Kidney tubule cell (primary cell): ENCODE measurements around the gene HIF3A.
"Not testable (repeated sequence)": the region's sequence is repeated elsewhere in the genome, so short reads cannot be mapped to it uniquely, and the experiment has no call there.

Experiments used
- DNase-seq: peaks from one replicate; pipeline ENCODE4 v3.0.0-alpha.2; 2018; ENCODE audit warnings: low spot score

The HIF3A gene

DNA sequence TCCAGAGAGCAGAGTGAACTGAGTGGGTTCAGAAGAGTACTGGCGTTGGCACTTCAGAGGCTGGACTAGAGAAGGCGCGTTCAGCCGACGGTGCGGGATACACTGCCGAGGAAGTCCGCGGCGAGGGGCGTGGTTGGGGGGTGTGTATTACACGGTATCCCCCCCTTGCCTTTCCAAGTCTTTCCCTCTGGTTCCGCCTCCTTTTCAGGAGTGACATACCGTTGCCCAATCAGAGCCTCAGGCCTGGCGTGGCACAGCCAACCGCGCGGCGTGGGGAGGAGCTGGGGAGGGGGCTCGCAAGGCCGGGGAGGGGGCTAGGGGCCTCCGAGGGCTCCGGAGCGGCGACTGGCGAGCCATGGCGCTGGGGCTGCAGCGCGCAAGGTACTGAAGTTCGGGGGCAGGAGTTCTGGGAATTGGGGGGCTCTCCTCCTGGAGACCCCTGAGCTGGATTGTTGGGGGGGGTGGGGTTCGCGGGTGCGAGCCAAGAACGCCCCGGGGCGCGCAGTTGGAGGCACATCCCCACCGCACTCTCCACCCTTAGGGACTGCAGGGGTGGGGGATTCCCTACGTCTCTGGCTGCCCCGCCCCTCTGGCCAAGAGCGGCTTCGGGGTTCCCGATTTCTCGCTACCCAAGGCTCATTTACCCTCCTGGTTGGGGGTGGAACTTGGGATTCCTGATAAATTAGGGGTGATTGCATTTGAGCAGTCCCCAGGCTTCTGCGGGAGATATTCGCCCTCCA lies at the start of gene HIF3A:
TSS of gene HIF3A (plus strand) at position 321 of the 740 bp plus-strand sequence. CDS start at position 356, 35 bp downstream.
- DNase-seq: no peak

DNA sequence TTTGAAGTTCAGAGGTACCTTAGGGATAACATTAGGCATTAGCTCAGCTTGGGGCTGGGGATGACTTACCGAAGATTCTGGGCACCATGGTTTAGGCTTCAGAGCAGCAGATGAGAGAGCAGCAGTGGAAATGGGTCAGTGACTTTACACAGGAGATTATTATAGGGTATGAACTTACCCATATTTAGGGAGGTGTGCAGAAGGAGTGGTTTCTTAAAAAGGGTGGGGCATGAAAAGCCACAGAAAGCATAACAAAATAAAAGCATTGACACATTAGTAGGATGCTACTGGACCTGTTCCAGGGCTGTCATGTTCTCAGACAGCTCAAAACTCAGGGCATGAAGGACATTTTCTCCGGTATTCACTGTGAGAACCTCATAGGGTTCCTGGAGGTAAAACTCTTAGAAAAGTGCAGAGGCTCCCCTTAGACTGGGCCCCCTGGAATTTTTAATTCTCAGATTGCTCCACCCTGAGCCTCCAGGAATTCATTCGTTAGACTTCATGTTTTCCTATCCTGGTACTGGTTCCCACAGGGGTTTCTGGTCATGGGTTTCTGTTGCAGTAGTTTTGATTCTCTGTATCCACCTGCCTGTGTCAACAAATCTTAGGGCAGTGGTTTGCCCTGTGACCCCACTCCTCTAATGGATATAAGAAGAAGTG lies 46.6 kb upstream of the HIF3A start:
- DNase-seq: no peak

DNA sequence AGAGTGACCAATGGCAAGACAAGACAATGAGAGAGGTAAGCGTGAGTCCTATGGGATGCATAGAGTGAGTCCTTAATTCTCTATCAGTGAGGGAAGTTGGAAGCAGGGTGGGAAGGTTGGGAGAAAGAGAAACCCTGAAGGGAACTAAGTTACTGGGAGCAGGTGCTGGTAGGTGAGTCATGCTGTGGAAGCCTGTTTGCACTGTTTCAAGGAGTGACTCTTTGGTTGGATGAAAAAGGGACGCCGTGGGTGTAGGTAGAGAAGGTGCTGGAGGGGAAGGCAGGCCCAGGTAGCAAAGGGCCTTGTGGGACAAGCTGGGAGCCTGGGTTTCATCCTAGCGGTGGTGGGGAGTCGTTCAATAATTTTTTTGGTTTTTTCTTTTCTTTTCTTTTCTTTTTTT lies 45.4 kb upstream of the HIF3A start:
- DNase-seq: peak; percentile 23

DNA sequence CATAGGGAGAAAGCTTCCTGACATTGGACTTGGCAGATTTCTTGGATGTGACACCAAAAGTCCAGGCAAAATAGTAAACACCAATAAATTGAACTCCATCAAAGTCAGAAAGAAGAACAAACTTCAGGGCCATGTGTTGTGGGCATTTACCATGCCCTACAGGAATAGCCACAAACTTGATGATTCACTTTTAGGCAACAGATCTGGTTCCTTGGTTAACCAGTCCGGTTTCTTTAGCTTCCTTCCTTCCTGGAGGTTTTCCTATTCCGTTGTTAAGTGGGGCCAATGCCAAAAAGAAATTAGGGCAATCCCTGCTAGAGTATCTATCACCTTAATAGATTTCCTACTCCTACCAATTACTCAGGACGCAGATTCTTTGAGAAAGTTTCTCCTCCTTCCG lies 42.1 kb upstream of the HIF3A start:
- no peak for DNase-seq

DNA sequence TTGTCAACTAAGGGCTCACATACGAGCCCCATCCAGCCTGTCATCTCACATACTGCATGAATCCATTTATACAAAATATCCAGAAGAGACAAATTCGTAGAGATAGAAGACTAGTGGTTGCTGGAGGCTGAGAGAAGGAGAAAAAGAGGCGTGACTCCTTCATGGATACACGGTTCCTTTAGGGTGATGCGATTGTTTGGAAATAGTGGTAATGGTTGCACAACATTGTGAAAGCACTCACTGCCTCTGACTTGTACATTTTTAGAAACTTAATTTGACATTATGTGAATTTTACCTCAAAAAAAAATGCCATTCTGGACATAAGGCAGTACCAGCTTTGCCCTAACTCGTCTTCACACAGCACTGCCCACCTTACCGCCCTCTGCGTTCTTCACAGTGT lies 40.0 kb upstream of the HIF3A start:
- no peak for DNase-seq

DNA sequence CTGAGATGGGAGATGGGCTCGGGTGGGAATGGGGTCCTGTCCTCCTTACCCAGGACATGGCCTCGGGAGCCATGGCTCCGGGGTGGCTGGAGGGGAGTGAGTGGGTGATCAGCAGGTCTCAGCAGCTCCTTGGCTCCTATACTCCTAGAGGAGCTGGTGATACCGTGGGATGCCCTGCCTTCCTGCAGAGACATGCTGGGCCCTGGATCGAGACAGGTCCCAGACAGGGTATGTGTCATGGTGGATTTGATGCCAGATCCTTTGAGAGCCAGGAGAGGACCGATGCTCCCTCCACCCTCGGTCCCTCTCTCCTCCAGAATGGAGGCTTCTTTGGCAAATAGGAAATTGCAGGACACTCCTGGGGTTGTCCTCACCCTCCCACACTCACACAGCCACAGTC lies 35.3 kb upstream of the HIF3A start:
- DNase-seq: not testable (repeated sequence)

DNA sequence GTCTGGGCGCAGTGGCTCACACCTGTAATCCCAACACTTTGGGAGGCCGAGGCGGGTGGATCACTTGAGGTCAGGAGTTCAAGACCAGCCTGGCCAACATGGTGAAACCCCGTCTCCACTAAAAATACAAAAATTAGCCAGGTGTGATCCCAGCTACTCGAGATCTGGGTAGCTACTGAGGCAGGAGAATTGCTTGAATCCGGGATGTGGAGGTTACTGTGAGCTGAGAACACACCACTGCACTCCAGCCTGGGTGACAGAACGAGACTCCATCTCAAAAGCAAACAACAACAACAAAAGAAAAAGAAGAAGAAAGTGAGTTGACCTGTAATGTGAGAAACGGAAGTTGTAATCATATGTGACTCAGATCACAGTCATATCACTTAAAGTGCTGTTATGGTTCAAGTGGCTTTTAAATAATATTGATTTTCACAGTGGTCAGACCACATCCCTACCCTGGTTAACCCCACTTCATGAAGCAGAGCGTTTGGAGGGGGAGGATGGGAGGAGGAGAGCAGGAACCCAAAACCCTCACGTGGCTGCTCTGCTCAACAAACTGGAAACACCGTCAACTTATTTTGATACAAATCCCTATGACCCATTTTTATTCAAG lies 34.1 kb upstream of the HIF3A start:
- DNase-seq: peak; percentile 92

DNA sequence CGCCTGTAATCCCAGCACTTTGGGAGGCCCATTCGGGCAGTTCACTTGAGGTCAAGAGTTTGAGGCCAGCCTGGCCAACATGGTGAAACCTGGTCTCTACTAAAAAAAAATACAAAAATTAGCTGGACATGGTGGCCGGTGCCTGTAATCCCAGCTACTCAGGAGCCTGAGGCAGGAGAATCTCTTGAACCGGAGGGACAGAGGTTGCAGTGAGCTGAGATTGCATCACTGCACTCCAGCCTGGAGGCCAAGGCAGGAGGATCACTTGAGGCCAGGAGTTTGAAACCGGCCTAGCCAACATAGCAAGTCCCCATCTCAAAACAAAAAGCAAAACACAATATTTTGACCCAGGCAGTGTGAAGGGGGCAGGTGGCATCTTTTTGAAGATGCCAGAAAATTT lies 32.0 kb upstream of the HIF3A start:
- DNase-seq: not testable (repeated sequence)

DNA sequence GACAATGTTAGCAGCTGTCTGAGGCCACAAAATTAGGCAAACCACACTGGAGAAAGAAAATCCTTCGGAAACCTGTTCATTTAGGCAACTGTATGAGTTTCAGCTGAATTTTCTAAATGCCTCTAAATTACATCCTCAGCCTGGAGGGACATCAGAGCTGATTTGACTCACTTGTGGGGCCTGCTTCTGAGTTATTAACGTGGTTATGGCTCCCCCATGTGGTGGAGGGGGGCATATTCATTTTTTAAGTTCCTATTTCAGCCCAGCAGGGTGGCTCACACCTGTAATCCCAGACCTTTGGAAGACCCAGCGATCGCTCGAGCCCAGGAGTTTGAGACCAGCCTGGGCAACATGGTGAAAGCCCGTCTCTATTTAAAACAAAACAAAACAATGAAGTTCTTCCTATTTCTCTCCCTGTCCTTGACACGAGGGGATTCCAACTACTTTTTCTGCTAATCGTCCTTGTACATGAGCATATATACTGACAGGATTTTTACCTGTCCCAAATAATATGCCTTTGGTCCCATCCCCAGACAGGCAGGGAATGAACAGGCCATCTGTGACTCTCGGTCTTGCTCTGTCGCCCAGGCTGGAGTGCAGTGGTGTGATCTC lies 31.5 kb upstream of the HIF3A start:
- DNase-seq: peak; percentile 89

DNA sequence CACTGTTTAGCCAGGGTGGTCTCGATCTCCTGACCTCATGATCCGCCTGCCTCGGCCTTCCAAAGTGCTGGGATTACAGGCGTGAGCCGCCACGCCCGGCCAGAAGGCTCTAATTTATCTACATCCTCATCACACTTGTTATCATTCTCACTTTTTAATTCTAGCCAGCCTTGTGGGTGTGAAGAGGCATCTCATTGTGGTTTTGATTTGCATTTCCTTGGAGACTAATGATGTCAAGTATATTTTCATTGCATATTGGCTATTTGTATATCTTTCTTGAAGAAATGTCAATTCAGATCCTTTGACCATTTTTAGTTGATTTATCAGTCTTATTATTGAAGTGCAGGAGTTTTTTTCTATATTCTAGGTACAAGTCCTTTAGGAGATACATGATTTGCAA lies 27.7 kb upstream of the HIF3A start:
- no peak for DNase-seq

DNA sequence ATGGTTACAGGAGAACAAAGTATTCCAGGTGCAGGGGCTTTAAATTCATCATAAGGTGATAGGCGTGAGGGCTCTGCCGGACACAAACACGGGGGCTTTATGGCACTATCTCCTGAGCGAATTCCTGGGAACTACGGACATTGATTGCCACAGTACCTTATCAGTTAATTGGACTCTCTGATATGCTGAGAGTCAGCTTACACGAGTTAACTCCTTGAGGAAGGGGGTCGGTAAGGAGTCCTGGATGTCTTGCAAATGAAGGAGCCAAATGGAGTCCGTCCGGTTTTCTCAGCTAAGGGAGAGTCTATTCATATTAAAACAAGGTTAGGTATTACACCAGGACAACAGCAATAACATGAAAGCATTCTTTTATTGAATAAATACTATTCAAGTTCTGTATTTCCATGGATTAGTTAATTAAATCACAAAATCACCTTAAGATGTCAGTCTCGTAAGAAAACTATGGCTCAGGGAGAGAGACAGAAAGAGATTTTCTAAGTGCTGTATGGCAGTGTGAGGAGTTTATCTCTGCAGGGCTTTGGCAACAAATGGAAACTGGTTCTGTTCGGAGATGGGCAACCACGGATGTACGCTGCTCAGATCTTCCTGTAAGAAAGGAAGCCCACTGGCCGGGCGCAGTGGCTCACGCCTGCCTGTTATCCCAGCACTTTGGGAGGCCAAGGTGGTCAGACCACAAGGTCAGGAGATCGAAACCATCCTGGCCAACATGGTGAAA lies 26.2 kb upstream of the HIF3A start:
- DNase-seq: no peak

DNA sequence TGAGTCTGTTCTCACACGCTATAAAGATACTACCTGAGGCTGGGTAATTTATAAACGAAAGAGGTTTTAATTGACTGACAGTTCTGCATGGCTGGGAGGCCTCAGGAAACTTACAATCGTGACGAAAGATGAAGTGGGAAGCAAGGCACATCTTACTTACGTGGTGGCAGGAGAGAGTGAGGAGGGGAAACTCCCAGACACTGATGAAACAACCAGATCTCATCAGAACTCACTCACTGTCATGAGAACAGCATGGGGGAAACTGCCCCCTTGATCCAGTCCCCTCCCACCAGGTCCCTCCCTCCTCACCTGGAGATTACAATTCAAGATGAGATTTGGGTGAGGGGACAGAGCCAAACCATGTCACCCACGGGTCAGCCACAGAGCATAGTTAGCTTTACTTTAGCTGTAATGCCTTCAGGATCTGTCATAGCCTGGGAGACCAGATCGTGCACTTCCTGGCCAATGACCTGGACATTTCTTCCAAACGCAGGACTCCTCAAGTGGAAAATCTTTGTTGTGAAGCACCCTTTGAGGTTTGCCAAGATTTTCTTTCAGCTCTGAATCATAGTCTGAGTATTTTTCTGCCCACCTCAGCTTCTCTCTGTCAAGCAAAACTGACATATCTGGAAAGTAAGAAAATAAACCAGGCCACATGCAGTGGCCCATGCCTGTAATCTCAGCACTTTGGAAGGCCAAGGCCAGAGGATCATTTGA lies 25.2 kb upstream of the HIF3A start:
- DNase-seq: peak; percentile 100

DNA sequence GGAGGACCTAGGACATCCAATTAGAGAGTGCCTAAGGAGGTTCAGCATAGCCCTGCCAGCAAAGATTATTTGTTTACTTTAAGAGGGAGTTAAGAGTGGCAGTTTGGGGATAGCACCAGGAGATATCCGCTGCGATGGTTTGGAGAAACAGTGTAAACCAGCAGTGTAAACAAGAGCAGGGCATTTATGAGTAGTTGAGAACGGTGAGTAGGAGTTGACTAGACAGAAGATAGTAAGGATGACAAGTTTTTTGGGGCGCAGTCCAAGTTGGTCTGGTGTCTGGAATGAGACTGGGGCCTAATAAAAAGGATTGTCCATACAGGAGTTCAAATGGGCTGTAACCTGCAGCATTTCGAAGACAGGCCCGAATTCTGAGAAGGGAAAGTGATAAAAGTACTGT lies 22.9 kb upstream of the HIF3A start:
- not testable (repeated sequence) for DNase-seq

DNA sequence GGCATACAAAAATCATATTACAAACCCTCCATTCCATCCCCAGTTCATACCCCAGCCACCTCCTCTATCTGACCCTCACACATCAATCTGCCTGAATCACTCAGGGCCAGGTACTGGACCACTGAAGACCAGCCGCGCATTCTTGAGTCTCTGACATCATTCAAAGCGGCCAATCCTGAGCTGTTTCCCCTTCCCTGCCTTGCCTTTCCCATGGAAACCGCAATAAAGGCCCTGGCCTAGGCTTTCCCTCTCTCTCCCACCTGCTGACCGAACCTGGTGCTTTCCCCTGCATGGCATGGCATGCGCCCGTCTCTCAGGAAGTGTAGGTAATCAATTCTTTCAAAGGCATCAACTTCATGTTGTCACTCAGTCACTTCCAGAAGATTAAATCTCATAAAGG lies 17.7 kb upstream of the HIF3A start:
- DNase-seq: no peak

DNA sequence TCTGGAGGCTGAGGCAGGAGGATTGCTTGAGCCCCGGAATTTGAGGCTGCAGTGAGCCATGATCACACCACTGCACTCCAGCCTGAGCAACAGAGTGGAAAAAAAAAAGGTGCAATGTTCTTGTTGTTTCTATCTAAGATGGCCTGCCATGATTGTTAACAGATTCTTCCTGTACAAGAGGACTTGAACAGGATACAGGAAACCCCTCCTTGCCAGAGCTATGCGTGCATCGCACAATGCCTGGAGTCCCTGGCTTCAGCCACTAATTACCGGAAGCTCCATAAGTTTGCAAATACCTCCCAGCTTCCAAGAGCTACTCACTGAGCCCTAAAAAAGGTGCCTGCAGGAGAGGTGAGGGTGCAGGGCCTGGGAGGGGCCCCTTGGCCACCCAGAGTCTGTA lies 13.1 kb upstream of the HIF3A start:
- no peak for DNase-seq

DNA sequence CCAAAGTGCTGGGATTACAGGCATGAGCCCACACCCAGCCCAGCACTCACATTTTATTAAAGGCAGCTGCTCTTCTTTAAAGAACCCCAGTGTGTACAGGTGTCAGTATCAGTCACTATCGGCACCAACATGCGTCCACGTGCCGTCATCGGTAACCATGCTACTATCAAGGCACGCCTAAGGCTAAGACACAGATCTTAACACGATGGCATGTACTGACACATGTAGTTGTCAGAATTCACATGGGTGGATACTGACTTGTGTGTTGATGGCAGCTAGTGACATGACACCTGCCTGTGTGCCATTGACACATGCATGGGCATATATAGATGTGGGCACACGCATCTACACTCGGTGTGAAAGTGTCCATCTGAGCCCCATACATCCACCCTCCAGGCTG lies 12.2 kb upstream of the HIF3A start:
- DNase-seq: no peak

DNA sequence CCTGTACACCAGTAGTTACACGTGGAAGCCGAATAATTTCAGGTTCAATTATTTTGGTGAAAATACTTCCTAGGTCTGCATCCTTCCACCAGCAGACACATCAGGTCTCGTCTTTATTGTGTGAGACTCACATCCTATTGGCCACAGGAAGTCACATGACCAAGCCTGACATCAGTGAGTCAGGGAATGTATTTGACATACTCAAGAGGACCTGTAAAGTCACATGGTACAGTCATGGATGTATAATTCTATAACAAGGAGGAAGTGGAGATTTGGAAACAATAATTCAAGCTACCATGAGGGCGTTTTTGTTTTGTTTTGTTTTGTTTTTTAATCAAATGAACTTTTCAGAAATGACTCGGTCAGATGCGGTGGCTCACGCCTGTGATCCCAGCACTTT lies 9.3 kb upstream of the HIF3A start:
- DNase-seq: no peak

DNA sequence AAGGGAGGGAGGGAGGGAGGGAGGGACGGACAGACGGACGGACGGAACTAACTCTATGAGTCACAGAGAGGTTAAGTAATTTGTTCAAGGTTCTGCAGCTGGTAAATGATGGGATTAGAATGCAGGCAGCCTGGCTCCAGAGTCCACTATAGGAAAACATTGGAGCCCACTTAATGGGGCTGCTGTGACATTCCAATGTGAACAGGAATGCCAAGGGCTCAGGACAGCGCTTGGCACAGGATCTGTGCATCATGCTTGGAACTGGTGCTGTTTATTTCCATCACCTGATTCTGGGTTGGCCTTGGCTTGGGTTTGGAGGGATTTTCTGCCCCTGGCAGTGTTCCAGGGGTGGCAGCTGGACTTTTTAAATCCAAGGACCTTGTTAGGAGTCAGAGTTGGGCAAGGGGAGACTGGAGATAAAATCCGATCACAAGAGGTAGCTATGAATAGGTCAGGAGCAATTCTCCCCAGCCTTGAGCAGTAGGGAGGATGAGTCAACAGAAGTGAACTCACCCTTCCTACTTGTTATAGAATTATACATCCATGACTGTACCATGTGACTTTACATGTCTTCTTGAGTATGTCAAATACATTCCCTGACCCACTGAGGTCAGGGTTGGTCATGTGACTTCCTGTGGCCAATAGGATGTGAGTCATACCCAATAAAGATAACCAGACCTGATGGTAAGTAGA lies 7.8 kb upstream of the HIF3A start:
- DNase-seq: peak; percentile 96

DNA sequence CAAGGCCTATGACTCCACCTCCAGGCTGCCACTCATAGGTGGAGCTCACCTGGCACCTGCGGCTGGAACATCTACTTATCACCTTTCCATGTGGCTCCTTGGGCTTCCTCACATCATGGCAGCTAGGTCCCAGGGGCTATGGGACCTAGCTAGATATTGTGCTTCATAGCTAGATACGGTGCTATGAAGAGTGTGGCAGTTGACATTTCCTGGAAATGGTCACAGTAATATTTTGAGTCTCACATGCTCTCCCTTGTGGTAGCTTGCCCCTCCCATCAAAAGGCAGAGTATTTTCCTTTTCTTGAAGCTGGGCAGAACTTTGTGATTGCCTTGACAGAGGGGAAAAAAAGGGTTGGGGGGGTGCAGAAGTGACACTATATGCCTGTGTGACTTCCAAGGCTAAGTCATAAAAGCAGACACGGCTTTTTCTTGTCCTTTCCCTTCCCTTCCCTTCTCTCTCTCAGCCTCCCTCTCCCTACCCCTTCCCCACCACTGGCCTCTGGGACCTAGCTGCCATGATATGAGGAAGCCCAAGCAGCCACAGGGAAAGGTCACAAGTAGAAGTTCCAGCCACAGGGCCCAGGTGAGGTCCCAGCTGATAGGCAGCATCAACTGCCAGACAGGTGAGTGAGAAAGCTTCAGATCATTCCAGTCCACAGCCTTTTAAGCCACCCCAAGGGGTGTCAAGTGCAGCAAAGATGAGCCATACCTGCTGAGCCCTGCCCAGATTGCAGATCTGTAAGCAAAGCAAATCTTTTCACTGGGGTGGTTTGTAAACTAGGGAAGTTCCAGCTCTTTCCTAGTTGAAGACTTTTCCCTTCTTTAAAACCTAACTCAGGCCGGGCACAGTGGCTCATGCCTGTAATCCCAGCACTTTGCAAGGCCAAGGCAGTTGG lies 6.9 kb upstream of the HIF3A start:
- no peak for DNase-seq

DNA sequence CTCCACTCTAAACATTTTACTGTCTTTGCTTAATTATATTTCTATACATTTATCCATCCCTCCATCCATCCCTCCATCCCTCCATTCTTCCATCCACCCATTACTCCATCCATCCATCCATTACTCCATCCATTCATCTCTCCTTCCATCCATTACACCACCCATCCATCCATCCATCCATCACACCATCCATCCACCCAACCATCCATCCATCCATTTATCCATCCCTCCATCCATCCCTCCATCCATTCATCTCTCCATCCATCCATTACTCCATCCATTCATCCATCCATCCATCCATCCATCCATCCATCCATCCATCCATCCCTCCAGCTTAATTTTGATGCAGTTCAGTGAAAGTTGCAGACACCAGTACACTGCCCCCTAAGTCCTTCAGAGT lies 5.0 kb upstream of the HIF3A start:
- no peak for DNase-seq
